H7 (cell line): ENCODE data around the gene ASCC2. TPM values are rescaled to one million over a fixed set of nuclear protein-coding genes. Genes with fewer than 3 reads are reported as not detected.

Source experiments
- total RNA-seq: library from RNA; depleted of rRNA; stranded (reverse); fragments of >200 nt; shearing (Covaris generic); gene quantifications from 2 replicates; pipeline ENCODE4 v1.2.3, GENCODE V29; 2014; rRNA removed

Gene ASCC2
- total RNA-seq, 1 experiment from 2014 or later = 26.7 TPM

Other genes starting within 250 kb of the ASCC2 start
- gene NF2, start 234.6 kb downstream of the ASCC2 start, total RNA-seq = 52.0 and 56.5 TPM in 2 replicates
- gene CABP7, start 118.3 kb downstream of the ASCC2 start, total RNA-seq = 0.11 TPM in 1 of 2 replicates, not detected in the other
- gene ZMAT5, start 71.3 kb downstream of the ASCC2 start, total RNA-seq = 35.6 and 38.5 TPM in 2 replicates
- 108 and 170 TPM in 2 replicates for gene UQCR10, start 70.9 kb downstream of the ASCC2 start, total RNA-seq
- gene MTMR3, start 44.9 kb upstream of the ASCC2 start, total RNA-seq = 16.7 and 19.6 TPM in 2 replicates
- gene HORMAD2, start 242.2 kb upstream of the ASCC2 start, total RNA-seq = not detected in 2 replicates